HUDEP-2 (cell line): ENCODE results near the gene COX4I1.

Experiments used
- DNase-seq, 76 experiments: peaks; one replicate each; lab custom pipeline; 2025; ENCODE audit not compliant: unreplicated experiment in 76 of 76; lab: John Stamatoyannopoulos, UW

COX4I1 gene

DNA sequence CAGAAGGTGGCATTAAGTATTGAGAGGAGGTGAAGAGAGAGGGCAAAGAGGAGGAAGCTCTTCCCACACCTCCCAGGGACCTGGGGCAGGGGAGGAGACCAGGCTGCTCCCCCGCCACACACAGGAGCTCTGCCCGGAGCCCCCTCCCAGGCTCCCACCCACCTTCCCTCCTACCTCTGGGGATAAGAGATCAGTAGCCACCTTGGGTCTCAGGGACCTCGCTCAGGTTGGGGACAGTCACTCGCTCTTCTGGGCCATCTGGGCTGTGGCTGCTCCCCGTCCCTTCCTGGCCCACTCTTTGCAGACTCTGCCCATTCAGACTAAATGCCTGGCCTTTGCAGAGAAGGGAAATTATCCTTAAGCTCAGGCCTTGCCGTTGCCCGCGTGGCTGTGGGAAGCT is 33.7 kb upstream of the COX4I1 start:
- DNase-seq = no peak

DNA sequence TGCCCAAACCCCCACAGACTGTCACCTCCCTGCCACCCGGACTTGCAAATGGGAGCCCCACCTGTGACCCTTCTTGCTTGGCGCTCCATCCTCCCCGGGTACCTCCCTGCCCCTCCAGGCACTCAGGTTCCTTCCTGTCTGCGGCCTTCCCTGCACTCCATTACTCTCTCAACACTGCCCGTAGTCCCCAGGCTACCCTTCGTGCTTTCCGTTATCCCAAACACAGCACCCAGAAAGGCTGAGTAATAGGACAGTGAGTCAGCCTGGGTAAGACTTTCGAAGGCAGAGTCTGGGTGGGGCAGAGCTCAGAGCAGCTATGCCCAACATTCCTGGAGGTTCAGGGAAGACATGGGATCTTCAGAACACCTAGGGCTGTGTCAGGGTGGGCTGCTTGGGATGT is 32.0 kb upstream of the COX4I1 start:
- peak in 4 of 76 experiments; percentile 6 to 15 (median 10) for DNase-seq

GRCh38 chr16:85768199-85768598 is 31.3 kb upstream of the COX4I1 start:
- no peak for DNase-seq

DNA sequence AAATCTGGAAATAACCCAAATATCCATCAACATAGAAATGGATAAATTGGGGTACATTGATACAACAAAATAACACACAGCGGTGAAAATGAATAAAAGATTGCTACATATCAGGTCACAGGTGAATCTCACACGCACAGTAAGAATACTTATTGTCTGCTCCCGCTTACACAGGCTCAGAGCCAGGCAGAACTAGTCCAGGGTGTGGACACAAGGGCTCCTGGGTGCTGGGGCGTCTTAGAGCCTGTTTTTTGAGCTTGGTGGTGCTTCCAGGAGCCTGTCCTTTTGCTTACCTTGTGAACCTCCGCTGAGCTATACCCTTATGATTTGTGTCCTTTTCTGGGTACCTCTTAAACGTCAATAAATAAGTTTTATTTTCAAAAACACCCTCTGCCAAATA is 28.8 kb upstream of the COX4I1 start:
- DNase-seq = no peak

GRCh38 chr16:85773044-85773443 is 26.5 kb upstream of the COX4I1 start:
- no peak for DNase-seq

DNA sequence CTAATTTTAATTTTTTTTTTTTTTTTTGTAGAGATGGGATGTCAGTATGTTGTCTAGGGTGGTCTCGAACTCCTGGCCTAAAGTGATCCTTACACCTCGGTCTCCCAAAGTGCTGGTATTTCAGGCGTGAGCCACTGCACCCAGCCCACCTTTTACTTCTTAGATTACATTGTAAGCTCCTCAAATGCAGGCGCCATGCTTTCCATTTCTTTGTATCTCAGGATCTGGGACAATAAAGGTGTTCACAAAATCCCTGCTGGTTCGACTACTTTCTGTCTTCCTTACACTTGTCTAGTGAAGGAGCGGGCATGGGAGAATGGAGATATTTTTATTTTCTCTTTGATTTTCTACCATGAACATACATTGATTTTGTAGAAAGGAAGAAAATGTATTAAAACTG is 25.4 kb upstream of the COX4I1 start:
- DNase-seq = no peak

DNA sequence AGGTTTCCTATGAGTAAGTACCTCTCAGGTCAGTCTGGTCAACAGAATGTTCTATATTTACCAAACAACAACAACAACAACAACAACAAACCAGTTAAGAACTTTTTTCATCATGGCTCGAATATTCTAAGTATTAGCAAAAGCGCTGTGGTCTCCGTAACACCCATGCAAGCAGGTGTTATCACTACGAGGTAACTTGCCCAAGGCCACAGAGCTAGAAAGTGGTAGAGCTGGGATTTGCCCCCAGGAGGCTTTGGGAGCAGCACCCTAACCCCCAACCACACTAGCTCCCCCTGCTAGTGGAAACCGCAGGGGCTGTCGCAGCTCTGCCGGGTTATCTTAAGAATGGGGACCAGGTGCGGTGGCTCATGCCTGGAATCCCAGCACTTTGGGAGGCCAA is 24.7 kb upstream of the COX4I1 start:
- no peak for DNase-seq

DNA sequence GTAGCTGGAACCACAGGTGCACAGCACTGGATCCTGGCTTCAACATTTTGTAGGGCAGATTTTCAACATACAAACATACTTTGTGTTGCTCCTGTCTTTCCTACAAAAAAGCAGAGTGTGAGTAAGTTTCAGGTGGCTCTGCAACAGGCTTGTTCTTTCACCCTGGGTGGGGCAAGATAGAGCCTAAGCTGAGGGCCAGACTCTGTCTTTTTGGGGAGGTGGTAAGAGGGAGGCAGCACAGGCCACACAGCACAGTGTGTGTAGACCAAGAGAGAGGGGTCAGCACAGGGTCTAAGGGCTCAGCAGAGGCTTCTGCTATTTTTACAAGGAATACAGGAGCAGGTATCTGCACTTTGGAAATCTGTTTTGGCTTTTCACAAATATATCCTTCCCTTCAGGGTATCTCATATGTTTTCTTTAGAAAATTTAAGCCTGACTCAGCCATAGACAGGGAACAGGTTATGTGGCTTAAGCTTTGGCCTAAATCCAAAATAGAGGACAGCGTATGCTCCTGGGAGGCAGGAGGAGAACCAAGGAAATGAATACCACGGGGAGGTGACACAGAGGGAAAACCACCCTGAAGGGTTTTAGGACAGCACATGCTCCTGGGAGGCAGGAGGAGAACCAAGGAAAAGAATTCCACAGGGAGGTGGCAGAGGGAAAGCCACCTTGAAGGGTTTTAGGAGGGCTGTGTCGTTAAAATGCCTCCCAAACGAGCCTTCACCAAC is 21.7 kb upstream of the COX4I1 start:
- no peak for DNase-seq

DNA sequence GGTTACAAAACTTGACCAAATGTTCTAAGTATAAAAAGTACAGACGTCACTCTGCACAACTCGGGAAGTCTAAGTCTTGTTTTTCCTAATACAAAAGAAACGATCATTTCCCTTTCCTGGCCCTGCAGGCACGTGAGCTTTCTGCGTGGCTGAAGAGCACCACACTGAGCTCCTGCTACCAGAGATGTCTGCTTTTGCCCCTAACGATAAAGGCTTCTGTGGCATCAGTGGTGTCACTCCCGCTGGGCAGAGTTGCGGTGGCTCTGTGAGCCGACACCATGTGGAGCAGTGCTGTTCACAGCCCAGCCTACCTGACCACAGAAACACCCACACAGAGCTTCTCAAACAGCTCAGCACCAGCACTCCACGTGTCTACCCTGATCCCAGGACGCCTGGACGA is 20.6 kb upstream of the COX4I1 start:
- DNase-seq = peak in 13 of 76 experiments; percentile 7 to 63 (median 40)

- no peak for DNase-seq
Observed at GRCh38 chr16:85780281-85780680, 19.2 kb upstream of the COX4I1 start.

DNA sequence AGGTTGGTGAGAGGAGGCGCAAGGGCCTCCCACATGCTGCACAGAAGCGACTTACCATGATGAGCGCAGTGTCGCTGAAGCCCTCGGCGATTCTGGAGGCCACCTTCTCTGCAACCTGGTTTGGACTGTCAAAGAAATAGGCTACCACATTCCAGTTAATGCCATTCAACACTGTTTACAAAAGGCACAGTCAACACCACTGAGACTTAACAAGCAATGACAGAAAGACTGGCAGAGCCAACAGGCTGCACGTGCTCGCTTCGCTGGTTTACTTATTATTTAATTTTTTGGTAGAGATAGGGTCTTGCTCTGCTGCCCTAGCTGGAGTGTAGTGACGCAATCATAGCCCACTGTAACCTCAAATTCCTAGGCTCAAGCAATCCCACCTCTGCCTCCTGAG is 18.3 kb upstream of the COX4I1 start:
- no peak for DNase-seq

- no peak for DNase-seq
Observed at GRCh38 chr16:85781695-85782370, 17.7 kb upstream of the COX4I1 start.

- no peak for DNase-seq
Observed at GRCh38 chr16:85782451-85782850, 17.0 kb upstream of the COX4I1 start.

DNA sequence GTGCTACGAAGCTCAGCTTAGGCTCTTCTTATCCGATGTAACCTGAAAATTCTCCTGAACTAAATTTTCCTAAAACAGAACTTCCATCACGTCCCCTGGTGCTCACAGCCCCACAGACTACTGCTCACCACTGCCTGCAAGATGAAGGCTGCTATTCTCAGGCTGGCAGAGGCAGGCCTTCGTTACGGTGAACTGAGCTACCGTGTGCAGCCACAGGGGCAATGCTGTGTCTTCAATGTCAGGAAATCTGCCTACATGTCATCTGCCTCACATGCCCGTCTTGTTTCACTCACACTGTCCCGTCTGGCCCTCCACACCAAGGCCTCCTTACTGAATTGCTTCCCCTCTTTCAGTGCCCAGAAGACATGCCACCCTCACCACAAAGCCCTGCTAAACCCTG is 16.1 kb upstream of the COX4I1 start:
- no peak for DNase-seq

DNA sequence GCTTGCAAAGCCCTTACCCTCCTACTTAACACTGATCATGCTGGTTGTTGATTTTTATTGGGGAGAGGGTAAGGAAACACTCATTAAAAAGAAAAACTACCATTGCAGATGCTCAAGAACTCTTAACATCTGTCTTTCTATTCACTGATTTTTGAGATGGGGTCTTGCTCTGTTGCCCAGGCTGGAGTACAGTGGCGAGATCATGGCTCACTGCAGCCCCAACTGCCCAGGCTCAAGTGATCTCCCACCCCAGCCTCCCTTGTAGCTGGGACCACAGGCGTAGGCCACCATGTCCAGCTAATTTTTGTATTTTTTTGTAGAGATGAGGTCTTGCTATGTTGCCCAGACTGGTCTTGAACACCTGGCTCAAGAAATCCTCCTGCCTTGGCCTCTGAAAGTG is 14.7 kb upstream of the COX4I1 start:
- no peak for DNase-seq

DNA sequence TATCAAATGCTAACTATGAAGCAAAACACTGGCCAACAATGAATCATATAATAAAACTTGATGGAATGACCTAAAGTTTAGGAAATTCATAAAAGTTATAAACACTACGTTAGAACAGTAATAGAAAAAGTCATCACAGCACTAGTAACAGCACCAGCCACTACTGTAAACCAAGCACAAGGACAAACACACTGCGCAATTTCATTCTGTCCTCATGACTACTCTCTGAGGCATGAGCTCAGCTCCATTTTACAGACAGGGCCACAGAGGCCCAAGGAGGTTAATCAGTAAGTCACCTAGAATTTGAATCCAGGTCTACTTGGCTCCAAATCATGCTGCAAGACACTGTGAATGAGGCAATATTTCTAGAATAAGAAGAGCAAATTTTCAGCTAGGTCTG is 13.6 kb upstream of the COX4I1 start:
- no peak for DNase-seq

DNA sequence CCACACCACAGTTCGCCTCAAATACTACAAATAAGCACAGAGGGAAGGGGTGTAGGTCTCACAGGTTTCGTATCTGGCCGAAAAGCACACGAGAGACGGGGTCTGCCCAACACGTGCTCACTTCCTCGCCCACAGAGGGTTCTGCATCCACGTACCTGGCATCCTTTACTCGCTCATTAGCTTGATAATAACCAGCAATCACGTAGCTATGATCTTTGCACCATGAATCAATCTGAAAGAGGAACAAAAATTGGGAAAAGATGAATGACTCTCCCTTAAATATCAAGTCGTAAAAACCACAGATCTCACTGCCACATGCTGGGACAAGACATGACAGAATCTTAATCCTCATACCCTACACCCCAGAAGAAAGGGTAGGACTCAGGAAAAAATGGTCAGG is 10.7 kb upstream of the COX4I1 start:
- DNase-seq = no peak

- no peak for DNase-seq
Observed at GRCh38 chr16:85789773-85790172, 9.7 kb upstream of the COX4I1 start.

- DNase-seq = no peak
Observed at GRCh38 chr16:85793662-85794298, 5.7 kb upstream of the COX4I1 start.

GRCh38 chr16:85794696-85795095 is 4.8 kb upstream of the COX4I1 start:
- no peak for DNase-seq

GRCh38 chr16:85796152-85796551 is 3.3 kb upstream of the COX4I1 start:
- DNase-seq = no peak

DNA sequence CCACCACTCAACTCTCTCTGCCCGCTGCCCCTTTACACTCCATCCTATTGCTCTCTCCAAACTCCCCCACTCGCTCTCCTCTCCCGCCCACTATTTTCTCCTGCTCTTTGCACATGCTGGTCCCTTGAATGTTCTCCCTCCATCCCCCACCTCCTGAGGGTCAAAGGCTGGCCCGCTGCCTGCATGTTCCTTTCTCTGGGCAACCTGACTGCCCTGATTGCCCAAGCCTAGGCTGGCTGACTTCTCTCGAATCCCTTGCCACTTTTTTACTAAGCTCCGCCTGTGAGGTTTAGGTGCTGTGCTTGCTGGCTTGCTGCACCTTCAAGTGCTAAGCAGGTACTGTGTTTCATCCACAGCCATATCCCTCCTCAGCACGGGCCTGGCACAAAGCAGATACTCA is 2.9 kb upstream of the COX4I1 start:
- no peak for DNase-seq
